ENCODE results near the gene CLDN34.

The CLDN34 gene

GRCh38 chrX:10004832-10005475 lies 37.8 kb downstream of the CLDN34 start:
- Histone ChIP-seq H3K9ac (ENCODE audit: low read depth, low read length) (no peak overlapping the region), H3K36me3 (ENCODE audit: control insufficient read depth, insufficient read depth, low read length) (no peaks in the 10 kb centered on the region), H3K4me3 (ENCODE audit: low read depth, low read length) (no peak overlapping the region), H3K27me3 (ENCODE audit: control insufficient read depth, insufficient read depth, low read length) (no peaks in the 10 kb centered on the region), H3K9me3 (ENCODE audit: control insufficient read depth, insufficient read depth, low read length) (no peaks in the 10 kb centered on the region), H3K4me1 (ENCODE audit: control insufficient read depth, insufficient read depth, low read length) (peaks cover 19% of the 10 kb centered on the region), H3K27ac (ENCODE audit: low read depth, low read length) (no peak overlapping the region)

GRCh38 chrX:10006086-10006485 lies 38.9 kb downstream of the CLDN34 start:
- Histone ChIP-seq H3K36me3 (ENCODE audit: control insufficient read depth, insufficient read depth, low read length) (no peaks in the 10 kb centered on the region), H3K4me3 (ENCODE audit: low read depth, low read length) (no peak overlapping the region), H3K27me3 (ENCODE audit: control insufficient read depth, insufficient read depth, low read length) (no peaks in the 10 kb centered on the region), H3K27ac (ENCODE audit: low read depth, low read length) (no peak overlapping the region), H3K4me1 (ENCODE audit: control insufficient read depth, insufficient read depth, low read length) (peaks cover 30% of the 10 kb centered on the region), H3K9me3 (ENCODE audit: control insufficient read depth, insufficient read depth, low read length) (no peaks in the 10 kb centered on the region), H3K9ac (ENCODE audit: low read depth, low read length) (no peak overlapping the region)

GRCh38 chrX:10006770-10007169 lies 39.6 kb downstream of the CLDN34 start:
- H3K36me3 ChIP-seq (ENCODE audit: control insufficient read depth, insufficient read depth, low read length) = no peaks in the 10 kb centered on the region
- no peak overlapping the region for H3K27ac ChIP-seq (ENCODE audit: low read depth, low read length)
- no peaks in the 10 kb centered on the region for H3K9me3 ChIP-seq (ENCODE audit: control insufficient read depth, insufficient read depth, low read length)
- no peak overlapping the region for H3K9ac ChIP-seq (ENCODE audit: low read depth, low read length)
- H3K4me1 ChIP-seq (ENCODE audit: control insufficient read depth, insufficient read depth, low read length) = peaks cover 37% of the 10 kb centered on the region
- H3K27me3 ChIP-seq (ENCODE audit: control insufficient read depth, insufficient read depth, low read length) = no peaks in the 10 kb centered on the region
- H3K4me3 ChIP-seq (ENCODE audit: low read depth, low read length) = no peak overlapping the region

GRCh38 chrX:10007621-10008020 lies 40.5 kb downstream of the CLDN34 start:
- no peak overlapping the region for H3K27ac ChIP-seq (ENCODE audit: low read depth, low read length)
- no peaks in the 10 kb centered on the region for H3K36me3 ChIP-seq (ENCODE audit: control insufficient read depth, insufficient read depth, low read length)
- H3K9me3 ChIP-seq (ENCODE audit: control insufficient read depth, insufficient read depth, low read length) = no peaks in the 10 kb centered on the region
- H3K4me1 ChIP-seq (ENCODE audit: control insufficient read depth, insufficient read depth, low read length) = peaks cover 46% of the 10 kb centered on the region
- no peaks in the 10 kb centered on the region for H3K27me3 ChIP-seq (ENCODE audit: control insufficient read depth, insufficient read depth, low read length)
- H3K4me3 ChIP-seq (ENCODE audit: low read depth, low read length) = no peak overlapping the region
- H3K9ac ChIP-seq (ENCODE audit: low read depth, low read length) = no peak overlapping the region

- Histone ChIP-seq H3K4me3 (ENCODE audit: low read depth, low read length) (no peak overlapping the region), H3K27me3 (ENCODE audit: control insufficient read depth, insufficient read depth, low read length) (no peaks in the 10 kb centered on the region), H3K4me1 (ENCODE audit: control insufficient read depth, insufficient read depth, low read length) (peaks cover 51% of the 10 kb centered on the region), H3K9me3 (ENCODE audit: control insufficient read depth, insufficient read depth, low read length) (no peaks in the 10 kb centered on the region), H3K36me3 (ENCODE audit: control insufficient read depth, insufficient read depth, low read length) (no peaks in the 10 kb centered on the region), H3K9ac (ENCODE audit: low read depth, low read length) (no peak overlapping the region), H3K27ac (ENCODE audit: low read depth, low read length) (no peak overlapping the region)
Measured at GRCh38 chrX:10008483-10009056, 41.4 kb downstream of the CLDN34 start.

GRCh38 chrX:10009741-10010140 lies 42.6 kb downstream of the CLDN34 start:
- H3K36me3 ChIP-seq (ENCODE audit: control insufficient read depth, insufficient read depth, low read length) = no peaks in the 10 kb centered on the region
- no peak overlapping the region for H3K9ac ChIP-seq (ENCODE audit: low read depth, low read length)
- no peak overlapping the region for H3K4me3 ChIP-seq (ENCODE audit: low read depth, low read length)
- H3K9me3 ChIP-seq (ENCODE audit: control insufficient read depth, insufficient read depth, low read length) = no peaks in the 10 kb centered on the region
- no peak overlapping the region for H3K27ac ChIP-seq (ENCODE audit: low read depth, low read length)
- H3K4me1 ChIP-seq (ENCODE audit: control insufficient read depth, insufficient read depth, low read length) = peaks cover 50% of the 10 kb centered on the region
- H3K27me3 ChIP-seq (ENCODE audit: control insufficient read depth, insufficient read depth, low read length) = no peaks in the 10 kb centered on the region

- H3K9me3 ChIP-seq (ENCODE audit: control insufficient read depth, insufficient read depth, low read length) = no peaks in the 10 kb centered on the region
- peak overlapping the region; percentile 26; the same call in 1 of the 2 replicates for H3K9ac ChIP-seq (ENCODE audit: low read depth, low read length)
- H3K27me3 ChIP-seq (ENCODE audit: control insufficient read depth, insufficient read depth, low read length) = no peaks in the 10 kb centered on the region
- no peaks in the 10 kb centered on the region for H3K36me3 ChIP-seq (ENCODE audit: control insufficient read depth, insufficient read depth, low read length)
- peaks cover 42% of the 10 kb centered on the region for H3K4me1 ChIP-seq (ENCODE audit: control insufficient read depth, insufficient read depth, low read length)
- H3K27ac ChIP-seq (ENCODE audit: low read depth, low read length) = peak overlapping the region; percentile 92
- peak overlapping the region; percentile 35; the same call in 1 of the 2 replicates for H3K4me3 ChIP-seq (ENCODE audit: low read depth, low read length)
Measured at GRCh38 chrX:10010686-10011085, 43.5 kb downstream of the CLDN34 start.

- H3K9me3 ChIP-seq (ENCODE audit: control insufficient read depth, insufficient read depth, low read length) = no peaks in the 10 kb centered on the region
- no peaks in the 10 kb centered on the region for H3K27me3 ChIP-seq (ENCODE audit: control insufficient read depth, insufficient read depth, low read length)
- peak overlapping the region; percentile 6; the same call in 1 of the 2 replicates for H3K4me3 ChIP-seq (ENCODE audit: low read depth, low read length)
- peaks cover 42% of the 10 kb centered on the region for H3K4me1 ChIP-seq (ENCODE audit: control insufficient read depth, insufficient read depth, low read length)
- H3K9ac ChIP-seq (ENCODE audit: low read depth, low read length) = peak overlapping the region; percentile 26; the same call in 1 of the 2 replicates
- no peaks in the 10 kb centered on the region for H3K36me3 ChIP-seq (ENCODE audit: control insufficient read depth, insufficient read depth, low read length)
- peak overlapping the region; percentile 92 for H3K27ac ChIP-seq (ENCODE audit: low read depth, low read length)
Measured at GRCh38 chrX:10011261-10011931, 44.2 kb downstream of the CLDN34 start.

- H3K27ac ChIP-seq (ENCODE audit: low read depth, low read length) = peak overlapping the region; percentile 92
- H3K4me3 ChIP-seq (ENCODE audit: low read depth, low read length) = peak overlapping the region; percentile 6; the same call in 1 of the 2 replicates
- H3K9me3 ChIP-seq (ENCODE audit: control insufficient read depth, insufficient read depth, low read length) = no peaks in the 10 kb centered on the region
- H3K4me1 ChIP-seq (ENCODE audit: control insufficient read depth, insufficient read depth, low read length) = peaks cover 47% of the 10 kb centered on the region
- H3K36me3 ChIP-seq (ENCODE audit: control insufficient read depth, insufficient read depth, low read length) = no peaks in the 10 kb centered on the region
- H3K27me3 ChIP-seq (ENCODE audit: control insufficient read depth, insufficient read depth, low read length) = no peaks in the 10 kb centered on the region
- no peak overlapping the region for H3K9ac ChIP-seq (ENCODE audit: low read depth, low read length)
Measured at GRCh38 chrX:10011991-10012390, 44.8 kb downstream of the CLDN34 start.

GRCh38 chrX:10014462-10015354 lies 47.5 kb downstream of the CLDN34 start:
- Histone ChIP-seq H3K36me3 (ENCODE audit: control insufficient read depth, insufficient read depth, low read length) (no peaks in the 10 kb centered on the region; the same call in 1 of the 2 replicates), H3K9me3 (ENCODE audit: control insufficient read depth, insufficient read depth, low read length) (no peaks in the 10 kb centered on the region), H3K9ac (ENCODE audit: low read depth, low read length) (peak overlapping the region; percentile 71), H3K27ac (ENCODE audit: low read depth, low read length) (peak overlapping the region; percentile 75), H3K4me3 (ENCODE audit: low read depth, low read length) (peak overlapping the region; percentile 61), H3K4me1 (ENCODE audit: control insufficient read depth, insufficient read depth, low read length) (peaks cover 54% of the 10 kb centered on the region), H3K27me3 (ENCODE audit: control insufficient read depth, insufficient read depth, low read length) (no peaks in the 10 kb centered on the region)
